Measurements from ENCODE around the gene GAS6. TPM values are rescaled to one million over a fixed set of nuclear protein-coding genes. Genes with fewer than 3 reads are reported as not detected.

Gene GAS6
- total and polyA plus RNA-seq, 2 donors (not counting 1 experiment from before 2014, with no cell fraction given) = 0.25 to 0.78 TPM

DNA sequence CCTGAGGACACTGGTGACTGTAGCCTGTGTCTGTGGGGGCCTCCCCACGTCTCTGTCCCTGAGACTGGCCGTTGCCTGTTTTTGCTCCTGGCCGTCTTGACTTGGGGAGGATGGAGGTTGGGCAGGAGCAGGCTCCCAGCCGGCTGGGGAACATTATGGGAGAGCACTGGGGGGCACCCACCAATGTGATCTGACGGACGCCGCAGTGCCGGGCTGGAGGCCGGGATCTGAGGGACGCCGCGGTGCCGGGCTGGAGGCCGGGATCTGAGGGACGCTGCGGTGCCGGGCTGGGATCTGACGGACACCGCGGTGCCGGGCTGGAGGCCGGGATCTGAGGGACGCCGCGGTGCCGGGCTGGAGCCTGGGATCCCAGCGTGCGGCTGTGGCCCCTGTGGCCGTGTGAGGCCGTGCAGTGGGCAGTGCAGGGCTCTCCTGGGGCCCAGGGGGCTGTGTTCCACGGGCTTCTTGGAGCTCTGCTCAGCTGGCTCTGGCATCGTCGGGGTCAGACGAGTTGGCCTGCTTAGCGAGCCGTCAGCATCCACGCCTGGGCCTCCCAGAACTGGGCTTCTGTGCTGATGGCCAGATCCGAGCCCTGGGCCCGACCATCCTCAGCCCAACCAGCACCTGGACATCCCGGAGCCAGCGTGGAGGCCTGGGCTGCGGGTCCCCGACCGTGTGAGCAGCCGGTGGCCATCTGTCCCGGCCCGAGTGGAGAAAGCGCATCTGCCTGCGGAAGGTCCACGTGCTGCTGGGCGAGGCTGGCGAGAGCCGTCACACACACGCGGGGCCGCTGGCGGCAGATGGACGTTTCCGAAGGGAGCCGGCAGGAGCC lies 45.8 kb downstream of the GAS6 start:
- intact Hi-C loops (cut with micrococcal nuclease) = loop anchor here (5.0 kb wide), 1 partner anchor 314 kb away; the partner anchor contains the start of gene RASA3
- Histone ChIP-seq H4K20me1 (ENCODE audit: control insufficient read depth, insufficient read depth, low read length, poor library complexity, severe bottlenecking) (peaks cover 72% of the 10 kb centered on the region), H3K4me2 (replicated peaks; ENCODE audit: low read depth, low read length, poor library complexity, severe bottlenecking) (no peak overlapping the region), H3K4me3 (ENCODE audit: control extremely low read depth in 1 of 5, extremely low read depth in 1 of 5, insufficient read depth in 1 of 5, low read depth in 2 of 5, low read length in 4 of 5) (no peak overlapping the region), H3K9ac (ENCODE audit: low read length) (no peak overlapping the region), H3K27me3 (replicated peaks in 1 of 4; ENCODE audit: control extremely low read depth in 1 of 4, control insufficient read depth in 3 of 4, insufficient read depth in 4 of 4, low read length in 3 of 4) (no peaks in the 10 kb centered on the region), H3K36me3 (replicated peaks in 1 of 2; ENCODE audit: control extremely low read depth in 1 of 2, control insufficient read depth in 1 of 2, extremely low read depth in 1 of 2, insufficient read depth in 2 of 2, low read length in 1 of 2) (peaks cover 0 to 3% of the 10 kb centered on the region in 2 experiments), H3K79me2 (ENCODE audit: control insufficient read depth, insufficient read depth, low read length) (peaks cover 65% of the 10 kb centered on the region), H3K4me1 (ENCODE audit: control insufficient read depth in 2 of 2, insufficient read depth in 2 of 2, low read length in 2 of 2) (peaks cover 11 to 18% of the 10 kb centered on the region in 2 donors), H2AFZ (ENCODE audit: insufficient read depth, low read depth, low read length, poor library complexity, severe bottlenecking) (no peak overlapping the region), H3K27ac (ENCODE audit: low read length in 2 of 2) (no peak overlapping the region), H3K9me3 (ENCODE audit: control extremely low read depth in 1 of 3, control insufficient read depth in 2 of 3, insufficient read depth in 1 of 3, low read length in 2 of 3) (peaks cover 0 to 28% (median 0%) of the 10 kb centered on the region in 3 donors)
- no peak overlapping the region for H3K4me3 Mint-ChIP-seq
- H3K9me3 Mint-ChIP-seq (ENCODE audit: insufficient read depth) = no peaks in the 10 kb centered on the region
- H3K27ac Mint-ChIP-seq = no peak overlapping the region
- ChIA-PET POLR2A (no interaction called here), CTCF (interaction anchor here (0.6 kb wide), 1 partner anchor 500 kb away, joined by 5 read pairs; no protein-coding TSS in a partner anchor)
- peaks cover 23% of the 10 kb centered on the region for H3K4me1 Mint-ChIP-seq
- no peaks in the 10 kb centered on the region for H3K27me3 Mint-ChIP-seq
- no peak for ATAC-seq (ENCODE audit: low read depth)
- TF ChIP-seq EZH2 (IDR thresholded peaks at IDR 0.05; ENCODE audit: borderline replicate concordance, insufficient read depth, low read depth, low read length, poor library complexity, severe bottlenecking) = no peak
- TF ChIP-seq, protein P1, sequence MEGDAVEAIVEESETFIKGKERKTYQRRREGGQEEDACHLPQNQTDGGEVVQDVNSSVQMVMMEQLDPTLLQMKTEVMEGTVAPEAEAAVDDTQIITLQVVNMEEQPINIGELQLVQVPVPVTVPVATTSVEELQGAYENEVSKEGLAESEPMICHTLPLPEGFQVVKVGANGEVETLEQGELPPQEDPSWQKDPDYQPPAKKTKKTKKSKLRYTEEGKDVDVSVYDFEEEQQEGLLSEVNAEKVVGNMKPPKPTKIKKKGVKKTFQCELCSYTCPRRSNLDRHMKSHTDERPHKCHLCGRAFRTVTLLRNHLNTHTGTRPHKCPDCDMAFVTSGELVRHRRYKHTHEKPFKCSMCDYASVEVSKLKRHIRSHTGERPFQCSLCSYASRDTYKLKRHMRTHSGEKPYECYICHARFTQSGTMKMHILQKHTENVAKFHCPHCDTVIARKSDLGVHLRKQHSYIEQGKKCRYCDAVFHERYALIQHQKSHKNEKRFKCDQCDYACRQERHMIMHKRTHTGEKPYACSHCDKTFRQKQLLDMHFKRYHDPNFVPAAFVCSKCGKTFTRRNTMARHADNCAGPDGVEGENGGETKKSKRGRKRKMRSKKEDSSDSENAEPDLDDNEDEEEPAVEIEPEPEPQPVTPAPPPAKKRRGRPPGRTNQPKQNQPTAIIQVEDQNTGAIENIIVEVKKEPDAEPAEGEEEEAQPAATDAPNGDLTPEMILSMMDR (IDR thresholded peaks at IDR 0.05) = no peak
- no peak for DNase-seq
- 96% methylated on average over 60 of the region's 60 CpGs for WGBS (ENCODE audit: insufficient coverage)
